ENCODE measurements around the gene CRACR2A.

Gene CRACR2A

GRCh38 chr12:3614806-3615466 is 138.0 kb downstream of the CRACR2A start:
- no peak overlapping the region for H3K9ac ChIP-seq (ENCODE audit: low read length)
- H3K9me3 ChIP-seq (replicated peaks; ENCODE audit: insufficient read depth, low read length) = no peaks in the 10 kb centered on the region
- H3K27me3 ChIP-seq (replicated peaks; ENCODE audit: insufficient read depth, low read length) = no peaks in the 10 kb centered on the region
- no peaks in the 10 kb centered on the region for H3F3A ChIP-seq (ENCODE audit: insufficient read depth, low read length)
- no peaks in the 10 kb centered on the region for H3K79me2 ChIP-seq (ENCODE audit: low read length)
- DNase-seq = no peak
- H3K27ac ChIP-seq (ENCODE audit: low read length) = no peak overlapping the region
- no peaks in the 10 kb centered on the region for H4K20me1 ChIP-seq (ENCODE audit: insufficient read depth, low read length)
- no peaks in the 10 kb centered on the region for H3K36me3 ChIP-seq (replicated peaks; ENCODE audit: insufficient read depth, low read length)
- TF ChIP-seq EZH2phosphoT487 (IDR thresholded peaks at IDR 0.05; ENCODE audit: low read length) = no peak
- TF ChIP-seq EZH2 (optimal IDR thresholded peaks at IDR 0.05; ENCODE audit: low read depth, low read length) = no peak
- no peak for TF ChIP-seq CTCF (IDR thresholded peaks at IDR 0.05; ENCODE audit: low read length)
- no peaks in the 10 kb centered on the region for H3K9me2 ChIP-seq (replicated peaks; ENCODE audit: insufficient read depth, low read length)
- no peak overlapping the region for H3K4me3 ChIP-seq (ENCODE audit: low read length)
- H2AFZ ChIP-seq (ENCODE audit: low read length) = no peak overlapping the region
- H3K4me2 ChIP-seq (ENCODE audit: low read depth, low read length) = no peak overlapping the region
- H3K4me1 ChIP-seq (ENCODE audit: low read length) = no peaks in the 10 kb centered on the region

GRCh38 chr12:3613641-3614395 is 139.1 kb downstream of the CRACR2A start:
- Histone ChIP-seq H3K4me1 (ENCODE audit: low read length) (no peaks in the 10 kb centered on the region), H3K9ac (ENCODE audit: low read length) (no peak overlapping the region), H4K20me1 (ENCODE audit: insufficient read depth, low read length) (no peaks in the 10 kb centered on the region), H3K9me2 (replicated peaks; ENCODE audit: insufficient read depth, low read length) (no peaks in the 10 kb centered on the region), H3K79me2 (ENCODE audit: low read length) (no peaks in the 10 kb centered on the region), H3K4me2 (ENCODE audit: low read depth, low read length) (no peak overlapping the region), H3K4me3 (ENCODE audit: low read length) (no peak overlapping the region), H3K27me3 (replicated peaks; ENCODE audit: insufficient read depth, low read length) (no peaks in the 10 kb centered on the region), H2AFZ (ENCODE audit: low read length) (no peak overlapping the region), H3K36me3 (replicated peaks; ENCODE audit: insufficient read depth, low read length) (no peaks in the 10 kb centered on the region), H3K9me3 (replicated peaks; ENCODE audit: insufficient read depth, low read length) (no peaks in the 10 kb centered on the region), H3K27ac (ENCODE audit: low read length) (no peak overlapping the region), H3F3A (ENCODE audit: insufficient read depth, low read length) (no peaks in the 10 kb centered on the region)
- no peak for DNase-seq
- no peak for TF ChIP-seq EZH2phosphoT487 (IDR thresholded peaks at IDR 0.05; ENCODE audit: low read length)
- TF ChIP-seq EZH2 (optimal IDR thresholded peaks at IDR 0.05; ENCODE audit: low read depth, low read length) = no peak
- no peak for TF ChIP-seq CTCF (IDR thresholded peaks at IDR 0.05; ENCODE audit: low read length)

- TF ChIP-seq EZH2 (optimal IDR thresholded peaks at IDR 0.05; ENCODE audit: low read depth, low read length) (no peak), CTCF (IDR thresholded peaks at IDR 0.05; ENCODE audit: low read length) (no peak), EZH2phosphoT487 (IDR thresholded peaks at IDR 0.05; ENCODE audit: low read length) (no peak)
- no peak for DNase-seq
Measured at GRCh38 chr12:3611860-3612703, 140.8 kb downstream of the CRACR2A start.

More at GRCh38 chr12:3611860-3612703, 140.8 kb downstream of the CRACR2A start:
- Histone ChIP-seq H4K20me1 (ENCODE audit: insufficient read depth, low read length) (no peaks in the 10 kb centered on the region), H3K27me3 (replicated peaks; ENCODE audit: insufficient read depth, low read length) (no peaks in the 10 kb centered on the region), H3K9me2 (replicated peaks; ENCODE audit: insufficient read depth, low read length) (no peaks in the 10 kb centered on the region), H3K9ac (ENCODE audit: low read length) (no peak overlapping the region), H3K4me2 (ENCODE audit: low read depth, low read length) (no peak overlapping the region), H2AFZ (ENCODE audit: low read length) (no peak overlapping the region), H3K27ac (ENCODE audit: low read length) (no peak overlapping the region), H3K79me2 (ENCODE audit: low read length) (no peaks in the 10 kb centered on the region), H3K9me3 (replicated peaks; ENCODE audit: insufficient read depth, low read length) (no peaks in the 10 kb centered on the region), H3F3A (ENCODE audit: insufficient read depth, low read length) (no peaks in the 10 kb centered on the region), H3K4me3 (ENCODE audit: low read length) (no peak overlapping the region), H3K36me3 (replicated peaks; ENCODE audit: insufficient read depth, low read length) (no peaks in the 10 kb centered on the region), H3K4me1 (ENCODE audit: low read length) (no peaks in the 10 kb centered on the region)

Measured in MM.1S (cell line).